T-helper 9 cell (primary cell): Measurements from ENCODE around the gene SH3YL1.

Experiments
- DNase-seq: peaks from one replicate; pipeline ENCODE4 v3.0.0-alpha.2; 2020

Gene SH3YL1

GRCh38 chr2:213932-214693, 49.7 kb downstream of the SH3YL1 start:
- no peak for DNase-seq

- DNase-seq, result no peak
Measured at GRCh38 chr2:211486-212184, 52.2 kb downstream of the SH3YL1 start.

- DNase-seq, result no peak
Measured at GRCh38 chr2:210660-211059, 53.2 kb downstream of the SH3YL1 start.

DNA sequence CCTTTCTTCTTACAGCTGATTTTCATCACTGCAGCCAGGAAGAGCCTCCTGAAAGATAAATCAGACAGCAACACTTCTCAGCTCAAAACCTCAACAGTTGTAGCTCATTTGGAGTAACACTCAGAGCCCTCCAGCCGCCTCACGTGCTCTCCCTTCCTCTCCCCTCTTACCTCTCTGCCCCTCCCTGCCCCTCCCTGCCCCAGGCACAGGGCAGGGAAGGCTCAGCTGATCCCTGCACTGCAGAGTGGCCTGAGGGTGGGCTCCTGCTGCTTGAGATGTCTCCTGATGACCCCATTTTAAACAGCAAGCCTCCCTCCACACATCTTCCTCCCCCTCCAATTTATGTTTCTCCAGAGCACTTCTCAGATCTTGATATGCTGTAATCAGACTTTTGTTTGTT, 54.4 kb downstream of the SH3YL1 start:
- no peak for DNase-seq

GRCh38 chr2:208335-208734, 55.5 kb downstream of the SH3YL1 start:
- no peak for DNase-seq

- no peak for DNase-seq
Measured at GRCh38 chr2:203984-204383, 59.8 kb downstream of the SH3YL1 start.

DNA sequence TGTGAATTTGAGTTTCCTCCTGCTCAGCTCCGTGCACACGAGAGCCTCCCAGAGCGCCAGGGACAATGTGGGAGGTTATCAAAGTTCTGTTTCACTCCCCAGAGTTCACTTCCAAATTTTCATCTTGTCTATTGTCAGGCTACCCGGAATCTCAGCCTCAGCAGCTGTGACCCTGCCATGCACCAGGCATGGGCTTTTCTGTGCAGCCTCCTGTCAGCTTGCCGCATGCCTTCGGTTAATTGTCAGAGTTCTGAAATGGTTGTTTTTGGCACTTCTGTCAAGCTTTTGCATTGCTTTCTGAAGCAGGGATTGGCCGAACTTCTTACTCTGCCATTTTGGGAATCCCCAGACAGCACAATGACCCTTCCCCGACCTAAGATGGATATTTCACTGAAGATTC, 60.4 kb downstream of the SH3YL1 start:
- DNase-seq, result no peak

GRCh38 chr2:202945-203344, 60.9 kb downstream of the SH3YL1 start:
- no peak for DNase-seq

DNA sequence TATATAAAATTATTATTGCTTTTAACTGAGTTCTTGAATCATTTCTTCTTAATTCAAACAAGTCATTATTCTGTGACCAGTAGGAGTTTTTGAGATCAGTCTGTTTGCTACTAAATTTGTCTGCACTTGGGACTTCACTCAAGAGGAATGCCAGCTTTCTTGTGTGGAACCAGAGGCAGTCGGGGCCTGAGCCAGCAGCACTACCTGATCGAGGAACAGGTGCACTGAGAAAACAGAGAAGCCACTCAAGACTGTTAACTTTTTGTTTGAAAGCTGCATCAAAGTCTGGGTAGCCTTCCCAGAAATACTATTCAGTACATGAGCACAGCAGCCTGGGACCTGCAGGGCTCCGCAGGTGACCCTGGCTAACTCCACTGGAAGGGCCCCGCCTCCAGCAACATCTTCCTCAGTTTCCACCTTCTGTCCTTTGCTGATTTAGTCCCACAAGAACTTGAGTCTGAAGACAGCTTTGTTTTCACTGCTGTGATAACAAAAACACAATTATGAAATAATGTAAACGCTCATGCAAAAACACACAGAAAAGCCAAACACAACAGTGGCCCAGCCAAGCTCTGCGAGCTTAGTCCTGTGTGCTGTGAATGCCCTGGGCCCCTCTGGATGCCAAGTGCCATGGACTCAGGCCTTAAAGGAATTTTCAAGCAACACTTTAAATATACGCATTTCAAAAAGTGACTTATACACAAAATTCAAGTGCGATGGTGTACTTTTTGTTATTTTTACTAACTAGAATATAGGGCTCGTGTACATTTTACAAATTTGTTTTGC, 62.0 kb downstream of the SH3YL1 start:
- DNase-seq, result no peak

GRCh38 chr2:199041-199966, 64.5 kb downstream of the SH3YL1 start:
- no peak for DNase-seq

- no peak for DNase-seq
Measured at GRCh38 chr2:196406-196805, 67.4 kb downstream of the SH3YL1 start.

- DNase-seq, result no peak
Measured at GRCh38 chr2:195932-196331, 67.9 kb downstream of the SH3YL1 start.

DNA sequence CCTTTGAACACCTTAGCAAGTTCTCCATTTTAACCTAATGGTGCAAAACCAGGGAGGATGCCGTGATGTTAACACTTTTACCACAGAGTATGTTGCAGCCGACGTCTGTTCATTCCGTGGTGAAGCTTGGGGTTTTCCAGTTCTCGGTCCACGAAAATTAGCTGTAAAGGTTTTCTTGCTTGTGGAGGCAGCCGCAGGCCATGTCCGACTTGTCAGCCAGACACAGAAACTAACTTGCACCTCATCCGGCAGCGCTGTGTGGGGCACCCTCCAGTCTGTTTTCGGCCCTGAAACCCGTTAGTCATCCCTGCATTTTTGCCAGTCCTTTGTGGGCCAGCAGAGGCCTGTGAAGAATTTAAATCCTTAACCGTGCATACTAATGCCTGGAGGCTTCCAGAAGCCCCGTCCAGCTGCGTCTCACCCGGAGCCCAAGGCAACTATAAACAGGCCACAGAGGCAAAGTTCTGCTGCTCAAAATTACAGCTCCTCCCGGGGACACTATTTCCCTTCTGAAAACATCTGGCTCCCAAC, 70.6 kb downstream of the SH3YL1 start:
- DNase-seq, result no peak

DNA sequence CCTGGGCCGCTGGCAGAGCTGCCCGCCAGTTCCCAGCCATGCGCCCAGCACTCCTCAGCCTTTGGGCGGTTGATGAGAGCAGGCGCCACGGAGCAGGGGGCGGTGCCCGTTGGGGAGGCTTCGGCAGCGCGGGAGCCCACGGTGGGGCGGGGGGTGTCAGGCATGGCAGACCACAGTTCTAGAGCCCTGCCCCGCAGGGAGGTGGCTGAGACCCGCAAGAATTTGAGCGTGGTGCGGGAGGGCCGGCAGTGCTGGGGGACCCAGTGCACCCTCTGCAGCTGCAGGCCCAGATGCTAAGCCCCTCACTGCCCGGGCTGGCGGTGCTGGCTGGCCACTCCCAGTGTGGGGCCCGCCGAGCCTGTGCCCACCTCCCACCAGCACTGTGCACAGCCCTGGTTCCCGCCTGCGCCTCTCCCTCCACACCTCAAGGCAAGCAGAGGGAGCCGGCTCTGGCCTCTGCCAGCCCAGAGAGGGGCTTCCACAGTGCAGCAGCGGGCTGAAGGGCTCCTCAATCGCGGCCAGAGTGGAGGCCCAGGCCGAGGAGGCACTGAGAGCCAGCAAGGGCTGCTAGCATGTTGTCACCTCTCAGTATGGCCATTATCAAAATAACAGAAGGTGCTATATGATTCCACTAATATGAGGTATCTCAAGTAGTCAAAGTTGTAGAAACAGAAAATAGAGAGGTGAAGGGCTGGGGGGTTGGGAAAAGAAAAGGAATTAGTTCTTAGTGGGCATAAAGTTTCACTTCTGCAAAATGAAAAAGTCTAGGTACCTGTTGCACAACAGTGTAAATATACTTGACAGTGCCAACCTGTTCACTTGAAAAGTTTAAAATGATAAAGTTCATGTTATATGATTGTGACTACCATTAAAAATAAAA, 72.3 kb downstream of the SH3YL1 start:
- no peak for DNase-seq

DNA sequence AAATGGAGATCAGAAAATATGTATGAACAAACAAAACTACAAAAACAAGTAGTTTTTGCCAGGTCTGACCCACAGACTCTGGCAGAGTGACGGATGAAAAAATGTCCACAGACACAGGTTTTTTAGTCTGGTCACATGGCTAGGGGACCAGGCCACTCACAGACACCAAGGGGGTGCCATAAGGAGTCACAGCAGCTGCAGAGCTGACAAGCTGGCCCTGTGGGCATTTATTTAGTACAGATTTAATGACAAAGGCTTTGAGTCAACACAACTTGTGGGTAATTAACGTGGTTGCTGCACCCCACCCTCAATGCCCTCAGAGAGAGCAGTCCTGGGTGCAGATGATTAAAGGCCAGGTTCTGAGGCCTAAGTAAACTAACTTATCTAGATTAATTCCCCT, 76.0 kb downstream of the SH3YL1 start:
- DNase-seq, result no peak

- no peak for DNase-seq
Measured at GRCh38 chr2:185221-185620, 78.6 kb downstream of the SH3YL1 start.

- DNase-seq, result no peak
Measured at GRCh38 chr2:184695-185094, 79.1 kb downstream of the SH3YL1 start.

DNA sequence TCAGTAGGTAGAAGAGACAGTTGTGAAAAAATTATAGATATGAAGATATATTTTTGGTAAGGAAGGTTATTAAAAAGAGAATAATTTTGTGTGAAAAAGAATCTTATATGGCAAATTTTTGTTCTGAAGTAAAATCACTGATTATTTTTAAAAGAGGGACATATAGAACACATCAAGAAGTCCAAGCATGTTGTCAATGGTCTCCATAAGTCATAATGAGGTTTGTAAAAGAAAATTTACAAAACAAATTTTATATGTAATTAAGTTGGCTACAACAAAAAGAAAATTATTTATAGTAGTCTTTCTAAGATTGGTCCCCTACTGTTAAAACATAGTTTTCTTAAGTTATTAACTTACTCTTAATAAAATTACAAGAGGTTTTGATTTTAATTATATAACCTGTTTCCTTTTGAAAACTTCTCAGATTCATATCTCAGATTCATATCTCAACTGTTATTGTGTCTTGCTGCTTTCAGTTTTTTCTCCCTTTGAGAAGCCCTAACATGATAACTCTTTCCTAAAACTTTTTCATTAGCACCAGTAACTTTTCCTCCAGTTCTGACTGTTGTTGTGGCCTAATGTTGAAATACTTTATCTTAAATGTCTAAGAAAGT, 81.2 kb downstream of the SH3YL1 start:
- no peak for DNase-seq

DNA sequence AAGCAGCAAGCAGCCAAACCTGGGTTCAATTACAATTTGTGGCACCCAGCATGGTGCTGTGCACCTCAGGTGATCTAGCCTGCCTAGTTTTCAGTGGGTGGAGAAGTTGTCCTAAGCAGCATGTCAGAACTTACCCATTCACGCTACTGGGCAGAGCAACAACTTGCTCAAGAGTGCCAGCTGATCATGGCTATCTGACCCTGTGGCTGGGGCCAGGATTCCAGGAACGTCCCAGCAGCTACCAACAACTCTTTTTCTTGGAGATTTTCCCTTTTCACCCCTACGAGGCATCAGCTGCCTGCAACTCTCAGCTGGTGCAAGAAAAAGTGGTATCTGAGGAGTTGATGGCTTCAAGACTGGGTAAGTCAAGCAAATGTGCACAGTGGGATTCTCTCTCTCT, 83.5 kb downstream of the SH3YL1 start:
- no peak for DNase-seq

DNA sequence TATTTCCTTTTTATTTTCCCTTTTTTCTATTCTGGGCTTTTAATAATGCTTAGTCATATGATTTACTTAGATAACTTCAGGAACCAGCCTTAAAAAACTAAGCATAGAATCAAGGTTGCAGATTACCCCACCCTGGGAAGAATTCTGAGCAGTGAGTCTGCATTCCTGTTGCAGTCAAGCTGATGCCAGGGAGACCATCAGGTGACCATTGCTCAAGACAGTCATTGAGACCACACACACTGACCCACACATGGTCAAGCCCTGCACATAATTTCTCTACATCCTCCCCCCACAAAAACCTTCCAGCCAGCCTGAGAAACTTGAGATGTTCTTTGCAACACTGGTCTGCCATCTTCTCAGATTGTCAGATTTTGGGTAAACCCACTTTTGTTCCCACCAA, 83.9 kb downstream of the SH3YL1 start:
- no peak for DNase-seq

GRCh38 chr2:177733-178132, 86.1 kb downstream of the SH3YL1 start:
- no peak for DNase-seq
